HG02840 (cell line): ENCODE results near the gene PTPRG.

ENCODE experiments used
- ATAC-seq: cut with Tn5 transposase; IDR thresholded peaks from one replicate; pipeline ENCODE4 v1.9.1; 2021; ENCODE audit warnings: mild to moderate bottlenecking, moderate library complexity, moderate number of reproducible peaks; ENCODE audit not compliant: unreplicated experiment, low FRiP score

The PTPRG gene

GRCh38 chr3:61615643-61616042 lies 54.3 kb downstream of the PTPRG start:
- no peak for ATAC-seq

GRCh38 chr3:61616586-61616985 lies 55.2 kb downstream of the PTPRG start:
- ATAC-seq = no peak

GRCh38 chr3:61617041-61617440 lies 55.7 kb downstream of the PTPRG start:
- no peak for ATAC-seq

GRCh38 chr3:61617651-61618050 lies 56.3 kb downstream of the PTPRG start:
- no peak for ATAC-seq

GRCh38 chr3:61618231-61618630 lies 56.9 kb downstream of the PTPRG start:
- no peak for ATAC-seq

GRCh38 chr3:61618871-61619270 lies 57.5 kb downstream of the PTPRG start:
- ATAC-seq = no peak

- no peak for ATAC-seq
These were observed 58.7 kb downstream of the PTPRG start for GRCh38 chr3:61620073-61620472.

GRCh38 chr3:61624300-61624699 lies 62.9 kb downstream of the PTPRG start:
- no peak for ATAC-seq

GRCh38 chr3:61625429-61625828 lies 64.1 kb downstream of the PTPRG start:
- no peak for ATAC-seq

- ATAC-seq = no peak
These were observed 65.1 kb downstream of the PTPRG start for GRCh38 chr3:61626484-61626883.

- no peak for ATAC-seq
These were observed 66.4 kb downstream of the PTPRG start for GRCh38 chr3:61627768-61628185.

- ATAC-seq = no peak
These were observed 67.3 kb downstream of the PTPRG start for GRCh38 chr3:61628636-61629035.

- no peak for ATAC-seq
These were observed 68.1 kb downstream of the PTPRG start for GRCh38 chr3:61629442-61629841.

GRCh38 chr3:61631108-61631769 lies 69.9 kb downstream of the PTPRG start:
- ATAC-seq = no peak

GRCh38 chr3:61632568-61633175 lies 71.3 kb downstream of the PTPRG start:
- ATAC-seq = no peak

- ATAC-seq = no peak
These were observed 73.3 kb downstream of the PTPRG start for GRCh38 chr3:61634678-61635077.

- ATAC-seq = peak; percentile 79
These were observed 76.0 kb downstream of the PTPRG start for GRCh38 chr3:61637088-61638051.

- no peak for ATAC-seq
These were observed 77.4 kb downstream of the PTPRG start for GRCh38 chr3:61638741-61639140.

GRCh38 chr3:61639991-61640390 lies 78.6 kb downstream of the PTPRG start:
- no peak for ATAC-seq

- ATAC-seq = no peak
These were observed 83.8 kb downstream of the PTPRG start for GRCh38 chr3:61645148-61645547.

- ATAC-seq = no peak
These were observed 85.0 kb downstream of the PTPRG start for GRCh38 chr3:61646360-61646759.
